Erythroblast (primary cell): ENCODE results near the gene NSRP1.
"Not testable (repeated sequence)": the region's sequence is repeated elsewhere in the genome, so short reads cannot be mapped to it uniquely, and the experiment has no call there.

ENCODE experiments used
- GATA1 ChIP-seq: IDR thresholded peaks from 2 replicates; pipeline ENCODE4 v1.6.1; 2011; ENCODE audit warnings: low read depth, mild to moderate bottlenecking, control low read depth, low read length, moderate library complexity
- POLR2A ChIP-seq: IDR thresholded peaks from 2 replicates; pipeline ENCODE4 v1.6.1; 2011; ENCODE audit warnings: mild to moderate bottlenecking, low read length

DNA sequence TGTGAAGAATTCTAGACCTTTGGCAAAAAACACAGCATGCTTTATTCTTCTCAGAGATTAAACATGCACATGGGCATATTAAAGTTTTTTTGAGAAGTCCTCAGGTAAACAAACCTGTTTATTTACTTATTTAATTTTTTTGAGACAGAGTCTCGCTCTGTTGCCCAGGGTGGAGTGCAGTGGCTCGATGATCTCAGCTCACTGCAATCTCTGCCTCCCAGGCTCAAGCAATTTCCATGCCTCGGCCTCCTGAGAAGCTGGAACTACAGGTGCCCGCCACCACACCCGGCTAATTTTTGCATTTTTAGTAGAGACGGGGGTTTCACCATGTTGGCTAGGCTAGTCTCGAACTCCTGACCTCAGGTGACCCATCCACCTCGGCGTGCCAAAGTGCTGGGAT lies 84.0 kb downstream of the NSRP1 start:
- TF ChIP-seq POLR2A, GATA1: not testable (repeated sequence)
